Measurements from ENCODE around the gene HECTD4. TPM values are rescaled to one million over a fixed set of nuclear protein-coding genes. Genes with fewer than 3 reads are reported as not detected.

The HECTD4 gene
- total RNA-seq, 1 experiment from 2014 or later = 65.7 TPM

DNA sequence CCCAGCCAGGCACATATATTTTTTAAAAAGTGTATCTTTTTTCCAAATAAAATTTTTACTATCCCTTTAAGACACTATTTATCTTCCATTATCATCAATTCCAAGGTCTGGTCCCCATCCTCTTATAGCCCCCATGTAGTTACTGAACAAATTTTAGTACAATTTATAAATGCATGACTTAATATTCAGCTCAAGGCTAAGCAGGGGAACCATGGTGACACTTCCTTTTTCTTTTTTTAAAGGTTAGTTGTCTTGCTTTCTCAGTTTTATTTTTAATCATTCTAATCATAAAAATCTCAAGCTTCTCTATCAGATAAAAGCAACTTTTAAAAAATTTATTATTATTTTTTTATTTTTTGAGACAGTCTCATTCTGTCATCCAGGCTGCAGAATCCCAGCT, 164.6 kb downstream of the HECTD4 start:
- Mint-ChIP-seq H3K27me3 (ENCODE audit: unreplicated experiment) (no peaks in the 10 kb centered on the region), H3K4me3 (ENCODE audit: low read depth, unreplicated experiment) (no peak overlapping the region), H3K27ac (ENCODE audit: unreplicated experiment) (no peak overlapping the region), H3K9me3 (ENCODE audit: low read depth, unreplicated experiment) (no peaks in the 10 kb centered on the region), H3K4me1 (ENCODE audit: low read depth, unreplicated experiment) (no peaks in the 10 kb centered on the region), H3K36me3 (ENCODE audit: insufficient read depth, unreplicated experiment) (peaks cover 9% of the 10 kb centered on the region)
- intact Hi-C loops (cut with micrococcal nuclease; ENCODE audit: unreplicated experiment) = no loop called here
- DNase-seq = no peak
- TF ChIP-seq, protein P1, sequence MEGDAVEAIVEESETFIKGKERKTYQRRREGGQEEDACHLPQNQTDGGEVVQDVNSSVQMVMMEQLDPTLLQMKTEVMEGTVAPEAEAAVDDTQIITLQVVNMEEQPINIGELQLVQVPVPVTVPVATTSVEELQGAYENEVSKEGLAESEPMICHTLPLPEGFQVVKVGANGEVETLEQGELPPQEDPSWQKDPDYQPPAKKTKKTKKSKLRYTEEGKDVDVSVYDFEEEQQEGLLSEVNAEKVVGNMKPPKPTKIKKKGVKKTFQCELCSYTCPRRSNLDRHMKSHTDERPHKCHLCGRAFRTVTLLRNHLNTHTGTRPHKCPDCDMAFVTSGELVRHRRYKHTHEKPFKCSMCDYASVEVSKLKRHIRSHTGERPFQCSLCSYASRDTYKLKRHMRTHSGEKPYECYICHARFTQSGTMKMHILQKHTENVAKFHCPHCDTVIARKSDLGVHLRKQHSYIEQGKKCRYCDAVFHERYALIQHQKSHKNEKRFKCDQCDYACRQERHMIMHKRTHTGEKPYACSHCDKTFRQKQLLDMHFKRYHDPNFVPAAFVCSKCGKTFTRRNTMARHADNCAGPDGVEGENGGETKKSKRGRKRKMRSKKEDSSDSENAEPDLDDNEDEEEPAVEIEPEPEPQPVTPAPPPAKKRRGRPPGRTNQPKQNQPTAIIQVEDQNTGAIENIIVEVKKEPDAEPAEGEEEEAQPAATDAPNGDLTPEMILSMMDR (IDR thresholded peaks at IDR 0.05; ENCODE audit: unreplicated experiment) = no peak
- CTCF ChIA-PET = interaction anchor here (0.7 kb wide), 2 partner anchors 13 to 39 kb away, joined by 3 read pairs; no protein-coding TSS in a partner anchor
- BruUV-seq (replicated peaks) = no TSS peak

DNA sequence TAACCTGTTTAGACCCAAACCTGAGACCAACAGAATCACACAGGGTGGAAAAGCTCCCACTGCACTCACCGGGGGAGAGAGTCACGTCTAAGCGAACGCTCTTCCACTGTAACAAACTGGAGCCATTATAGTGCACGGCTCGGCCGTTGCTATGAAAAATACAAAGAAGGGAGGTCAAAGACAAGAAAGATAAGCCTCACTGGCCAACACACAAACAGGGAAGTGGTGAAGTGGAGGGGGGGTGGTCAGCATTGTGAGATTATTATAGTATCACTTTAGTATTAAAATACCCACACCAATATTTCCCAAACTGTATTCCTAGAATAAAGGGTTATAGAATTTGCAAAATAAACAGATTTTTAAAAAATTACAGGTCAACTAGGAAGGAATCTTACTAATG, 166.0 kb downstream of the HECTD4 start:
- Mint-ChIP-seq H3K27ac (ENCODE audit: unreplicated experiment) (no peak overlapping the region), H3K9me3 (ENCODE audit: low read depth, unreplicated experiment) (no peaks in the 10 kb centered on the region), H3K4me3 (ENCODE audit: low read depth, unreplicated experiment) (no peak overlapping the region), H3K36me3 (ENCODE audit: insufficient read depth, unreplicated experiment) (peaks cover 9% of the 10 kb centered on the region), H3K27me3 (ENCODE audit: unreplicated experiment) (no peaks in the 10 kb centered on the region), H3K4me1 (ENCODE audit: low read depth, unreplicated experiment) (no peaks in the 10 kb centered on the region)
- no peak for DNase-seq
- TF ChIP-seq, protein P1 (IDR thresholded peaks at IDR 0.05; ENCODE audit: unreplicated experiment) = no peak
- intact Hi-C loops (cut with micrococcal nuclease; ENCODE audit: unreplicated experiment) = no loop called here
- no TSS peak for BruUV-seq (replicated peaks)
- CTCF ChIA-PET = no interaction called here

DNA sequence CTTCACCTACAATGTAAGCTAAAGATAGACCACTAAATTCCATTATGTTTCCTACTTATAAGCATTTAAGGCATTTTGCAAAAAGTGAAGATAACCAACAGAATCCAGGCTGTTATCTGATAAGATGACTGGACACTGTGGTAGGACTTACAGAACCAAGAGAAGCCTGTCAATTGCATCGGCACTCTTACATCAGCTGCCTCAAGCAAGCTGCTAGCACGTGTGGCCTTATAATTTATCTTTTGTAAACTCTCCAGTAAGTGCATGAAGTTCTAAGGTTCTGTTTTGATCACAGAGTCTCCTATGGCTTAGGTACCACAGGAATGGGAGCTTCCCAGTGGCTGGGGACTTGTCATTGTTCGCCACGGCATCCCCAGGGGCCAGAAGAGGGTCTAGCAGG, 168.2 kb downstream of the HECTD4 start:
- BruUV-seq (replicated peaks) = no TSS peak
- no peaks in the 10 kb centered on the region for H3K9me3 Mint-ChIP-seq (ENCODE audit: low read depth, unreplicated experiment)
- no peaks in the 10 kb centered on the region for H3K4me1 Mint-ChIP-seq (ENCODE audit: low read depth, unreplicated experiment)

DNA sequence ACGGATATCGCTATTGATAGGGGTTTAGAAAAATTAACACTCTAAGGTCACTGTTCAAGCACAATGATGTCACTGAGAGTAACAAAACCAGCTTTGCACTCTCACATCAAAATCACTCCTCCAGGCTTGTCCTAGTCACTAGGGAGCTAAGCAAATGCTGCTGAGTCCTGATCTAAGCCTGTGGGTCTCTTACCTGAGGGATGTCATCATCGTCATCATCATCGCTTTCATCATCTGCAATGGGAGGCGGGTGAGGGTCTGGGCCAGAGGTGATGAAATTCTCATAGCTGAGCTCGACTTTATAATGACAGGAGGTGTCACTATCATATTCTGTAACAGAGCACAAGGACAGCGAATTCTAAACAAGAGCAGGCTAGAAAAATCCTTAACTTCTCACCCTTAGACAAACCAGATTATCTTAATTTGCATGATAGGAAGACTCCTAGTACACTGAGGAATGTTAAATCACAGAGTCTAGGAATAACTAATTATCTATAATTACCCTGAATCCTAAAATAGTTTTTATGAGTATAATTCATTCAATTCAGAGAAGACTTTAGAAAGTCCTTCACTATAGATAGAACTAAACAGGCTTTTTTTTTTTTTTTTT, 173.8 kb downstream of the HECTD4 start:
- Mint-ChIP-seq H3K9me3 (ENCODE audit: low read depth, unreplicated experiment) (no peaks in the 10 kb centered on the region), H3K4me3 (ENCODE audit: low read depth, unreplicated experiment) (no peak overlapping the region), H3K27ac (ENCODE audit: unreplicated experiment) (no peak overlapping the region), H3K4me1 (ENCODE audit: low read depth, unreplicated experiment) (no peaks in the 10 kb centered on the region), H3K27me3 (ENCODE audit: unreplicated experiment) (no peaks in the 10 kb centered on the region), H3K36me3 (ENCODE audit: insufficient read depth, unreplicated experiment) (peaks cover 19% of the 10 kb centered on the region)
- DNase-seq = no peak
- intact Hi-C loops (cut with micrococcal nuclease; ENCODE audit: unreplicated experiment) = no loop called here
- no TSS peak for BruUV-seq (replicated peaks)
- CTCF ChIA-PET = interaction anchor here (1.5 kb wide), 1 partner anchor 179 kb away, joined by 3 read pairs; no protein-coding TSS in a partner anchor
- TF ChIP-seq, protein P1 (IDR thresholded peaks at IDR 0.05; ENCODE audit: unreplicated experiment) = no peak

More for the DNA sequence above, 168.2 kb downstream of the HECTD4 start:
- Mint-ChIP-seq H3K27me3 (ENCODE audit: unreplicated experiment) (no peaks in the 10 kb centered on the region), H3K4me3 (ENCODE audit: low read depth, unreplicated experiment) (no peak overlapping the region), H3K36me3 (ENCODE audit: insufficient read depth, unreplicated experiment) (peaks cover 5% of the 10 kb centered on the region), H3K27ac (ENCODE audit: unreplicated experiment) (no peak overlapping the region)
- CTCF ChIA-PET = no interaction called here
- intact Hi-C loops (cut with micrococcal nuclease; ENCODE audit: unreplicated experiment) = no loop called here
- TF ChIP-seq, protein P1 (IDR thresholded peaks at IDR 0.05; ENCODE audit: unreplicated experiment) = no peak
- DNase-seq = no peak

Data from Calu3 (cell line).